Stomach (tissue), 4 donors: Measurements from ENCODE around the gene NCAM1.

ENCODE experiments used
- EP300 ChIP-seq: sonication (generic); formaldehyde crosslinking; IDR thresholded peaks from one replicate; pipeline ENCODE4 v1.6.1; 2017; ENCODE audit warnings: antibody characterized with exemption
- POLR2A ChIP-seq, 4 donors: fragments of 450-650 bp; IDR thresholded peaks; one replicate each; pipeline ENCODE4 v1.6.1; 2016; ENCODE audit warnings: antibody characterized with exemption in 4 of 4, control low read depth in 2 of 4, mild to moderate bottlenecking in 1 of 4, moderate library complexity in 1 of 4
- POLR2AphosphoS5 ChIP-seq, 3 donors: sonication (generic); formaldehyde crosslinking; IDR thresholded peaks; one replicate each; pipeline ENCODE4 v1.6.1; 2016; ENCODE audit warnings: antibody characterized with exemption in 3 of 3
- TF ChIP-seq, protein P1 (sequence below), 7 experiments: fragments of 450-650 bp in 4 of 7; fragments of 200-600 bp in 3 of 7; sonication (generic) in 3 of 7; IDR thresholded peaks; one replicate each; pipeline ENCODE4 v1.5.1; 2016 to 2019; ENCODE audit warnings: antibody characterized with exemption in 7 of 7, control low read depth in 2 of 7, mild to moderate bottlenecking in 1 of 7

DNA sequence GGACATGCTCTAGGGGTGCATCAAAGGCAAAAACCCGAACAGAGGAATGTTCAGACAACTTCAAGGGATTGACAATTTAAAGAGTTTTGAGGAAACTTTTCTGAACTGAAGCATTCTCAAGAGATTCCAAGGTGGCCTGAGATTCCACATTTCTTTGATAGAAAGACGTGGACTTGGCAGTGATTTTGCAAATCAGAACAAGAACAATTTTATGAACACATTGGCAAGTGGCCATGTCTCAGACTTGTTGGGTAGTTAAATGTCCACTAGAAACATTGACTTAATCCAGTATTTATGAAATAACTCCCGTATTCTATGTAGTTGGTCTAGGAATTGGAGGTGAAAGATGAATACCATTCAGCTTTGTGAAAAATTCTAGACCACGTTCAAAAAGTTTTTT lies 13.8 kb downstream of the NCAM1 start:
- TF ChIP-seq, protein P1, sequence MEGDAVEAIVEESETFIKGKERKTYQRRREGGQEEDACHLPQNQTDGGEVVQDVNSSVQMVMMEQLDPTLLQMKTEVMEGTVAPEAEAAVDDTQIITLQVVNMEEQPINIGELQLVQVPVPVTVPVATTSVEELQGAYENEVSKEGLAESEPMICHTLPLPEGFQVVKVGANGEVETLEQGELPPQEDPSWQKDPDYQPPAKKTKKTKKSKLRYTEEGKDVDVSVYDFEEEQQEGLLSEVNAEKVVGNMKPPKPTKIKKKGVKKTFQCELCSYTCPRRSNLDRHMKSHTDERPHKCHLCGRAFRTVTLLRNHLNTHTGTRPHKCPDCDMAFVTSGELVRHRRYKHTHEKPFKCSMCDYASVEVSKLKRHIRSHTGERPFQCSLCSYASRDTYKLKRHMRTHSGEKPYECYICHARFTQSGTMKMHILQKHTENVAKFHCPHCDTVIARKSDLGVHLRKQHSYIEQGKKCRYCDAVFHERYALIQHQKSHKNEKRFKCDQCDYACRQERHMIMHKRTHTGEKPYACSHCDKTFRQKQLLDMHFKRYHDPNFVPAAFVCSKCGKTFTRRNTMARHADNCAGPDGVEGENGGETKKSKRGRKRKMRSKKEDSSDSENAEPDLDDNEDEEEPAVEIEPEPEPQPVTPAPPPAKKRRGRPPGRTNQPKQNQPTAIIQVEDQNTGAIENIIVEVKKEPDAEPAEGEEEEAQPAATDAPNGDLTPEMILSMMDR (IDR thresholded peaks at IDR 0.05): no peak
- TF ChIP-seq POLR2AphosphoS5 (IDR thresholded peaks at IDR 0.05) (no peak), POLR2A (IDR thresholded peaks at IDR 0.05) (no peak), EP300 (no peak)
